GM21526 (cell line): Measurements from ENCODE around the gene ADGRV1.

Experiments
- ATAC-seq: cut with Tn5 transposase; IDR thresholded peaks from one replicate; pipeline ENCODE4 v1.9.1; 2021; ENCODE audit warnings: moderate library complexity; ENCODE audit not compliant: unreplicated experiment, low FRiP score

Gene ADGRV1

DNA sequence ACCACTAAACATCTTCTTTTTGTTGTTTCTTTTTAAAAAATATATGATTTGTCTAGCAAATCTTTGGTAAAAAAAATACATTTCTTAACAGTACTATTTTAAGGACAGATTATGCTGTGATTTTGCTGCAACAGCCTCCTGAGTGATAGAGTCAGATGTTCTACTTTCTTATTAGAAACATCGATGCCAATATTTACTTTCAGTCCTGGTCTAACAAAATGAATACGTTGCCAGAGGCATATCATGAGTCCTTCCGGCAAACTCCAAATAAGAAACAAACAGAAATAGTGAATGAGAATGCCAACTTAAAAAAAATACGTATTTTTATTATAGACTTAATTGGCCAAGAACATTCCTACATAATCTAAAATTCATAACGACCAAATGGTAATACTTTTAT is 371.5 kb downstream of the ADGRV1 start:
- ATAC-seq, result no peak

- ATAC-seq, result no peak
These were observed 372.3 kb downstream of the ADGRV1 start for GRCh38 chr5:90930756-90931431.

GRCh38 chr5:90932052-90932699 is 373.6 kb downstream of the ADGRV1 start:
- ATAC-seq, result no peak

DNA sequence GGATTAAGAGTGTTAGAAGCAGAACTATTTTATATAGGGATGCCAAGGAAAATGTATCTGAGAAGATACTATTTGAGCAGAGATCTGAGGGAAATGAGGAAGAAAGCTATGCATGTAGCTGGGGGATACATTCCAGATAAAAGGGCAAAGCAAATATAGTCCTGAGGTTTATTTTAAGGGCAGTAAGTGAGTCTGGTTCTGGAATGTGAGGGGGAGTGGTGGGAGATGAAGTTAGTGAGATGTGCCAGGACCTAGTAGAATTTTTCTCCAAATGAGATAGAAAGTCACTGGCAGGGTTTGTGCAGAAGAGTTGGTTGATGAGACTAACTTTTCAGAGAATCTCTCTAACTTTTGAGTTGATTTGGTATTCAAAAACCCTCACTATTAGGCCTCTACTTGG is 374.7 kb downstream of the ADGRV1 start:
- no peak for ATAC-seq

- ATAC-seq, result no peak
These were observed 375.6 kb downstream of the ADGRV1 start for GRCh38 chr5:90934091-90934719.

DNA sequence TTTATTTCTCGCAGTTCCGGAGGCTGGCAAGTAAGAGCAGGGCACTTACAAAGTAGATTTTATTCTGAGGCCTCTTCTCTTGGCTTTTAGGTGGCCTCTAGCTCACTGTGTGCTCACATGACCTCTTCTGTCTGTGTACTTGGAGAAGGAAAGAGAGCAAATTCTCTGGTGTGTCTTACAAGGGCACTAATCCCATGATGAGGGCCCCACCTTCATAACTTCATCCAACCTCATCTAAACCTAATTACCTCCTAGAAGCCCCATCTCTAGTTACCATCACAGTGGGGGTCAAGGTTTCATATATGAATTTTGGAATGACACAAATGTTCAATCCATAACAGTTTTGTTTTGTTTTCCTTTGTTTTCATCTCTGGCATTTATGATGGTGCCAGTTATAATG is 376.1 kb downstream of the ADGRV1 start:
- ATAC-seq, result no peak

- no peak for ATAC-seq
These were observed 380.6 kb downstream of the ADGRV1 start for GRCh38 chr5:90939211-90939610.

- ATAC-seq, result peak; percentile 99
These were observed 381.8 kb downstream of the ADGRV1 start for GRCh38 chr5:90940227-90940995.

- ATAC-seq, result no peak
These were observed 382.6 kb downstream of the ADGRV1 start for GRCh38 chr5:90941002-90941720.

- ATAC-seq, result no peak
These were observed 385.5 kb downstream of the ADGRV1 start for GRCh38 chr5:90944116-90944515.

- no peak for ATAC-seq
These were observed 389.1 kb downstream of the ADGRV1 start for GRCh38 chr5:90947667-90948066.

DNA sequence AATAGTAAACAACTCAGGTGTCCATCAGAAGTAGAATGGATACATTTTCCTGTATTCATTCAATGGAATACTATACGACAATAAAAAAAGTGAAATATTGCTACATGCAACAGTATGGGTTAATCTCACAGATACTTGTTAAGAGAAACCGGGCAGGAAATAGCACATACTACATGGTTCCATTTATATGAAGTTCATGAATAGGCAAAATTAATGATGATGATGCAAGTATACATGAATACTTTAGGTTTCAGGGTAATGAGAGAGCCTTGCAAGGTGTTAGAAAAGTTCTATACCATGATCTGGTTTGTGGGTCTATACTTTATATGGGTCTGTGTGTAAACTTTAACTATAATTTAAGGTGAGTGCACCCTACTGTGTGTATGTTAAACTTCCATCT is 390.4 kb downstream of the ADGRV1 start:
- ATAC-seq, result no peak

DNA sequence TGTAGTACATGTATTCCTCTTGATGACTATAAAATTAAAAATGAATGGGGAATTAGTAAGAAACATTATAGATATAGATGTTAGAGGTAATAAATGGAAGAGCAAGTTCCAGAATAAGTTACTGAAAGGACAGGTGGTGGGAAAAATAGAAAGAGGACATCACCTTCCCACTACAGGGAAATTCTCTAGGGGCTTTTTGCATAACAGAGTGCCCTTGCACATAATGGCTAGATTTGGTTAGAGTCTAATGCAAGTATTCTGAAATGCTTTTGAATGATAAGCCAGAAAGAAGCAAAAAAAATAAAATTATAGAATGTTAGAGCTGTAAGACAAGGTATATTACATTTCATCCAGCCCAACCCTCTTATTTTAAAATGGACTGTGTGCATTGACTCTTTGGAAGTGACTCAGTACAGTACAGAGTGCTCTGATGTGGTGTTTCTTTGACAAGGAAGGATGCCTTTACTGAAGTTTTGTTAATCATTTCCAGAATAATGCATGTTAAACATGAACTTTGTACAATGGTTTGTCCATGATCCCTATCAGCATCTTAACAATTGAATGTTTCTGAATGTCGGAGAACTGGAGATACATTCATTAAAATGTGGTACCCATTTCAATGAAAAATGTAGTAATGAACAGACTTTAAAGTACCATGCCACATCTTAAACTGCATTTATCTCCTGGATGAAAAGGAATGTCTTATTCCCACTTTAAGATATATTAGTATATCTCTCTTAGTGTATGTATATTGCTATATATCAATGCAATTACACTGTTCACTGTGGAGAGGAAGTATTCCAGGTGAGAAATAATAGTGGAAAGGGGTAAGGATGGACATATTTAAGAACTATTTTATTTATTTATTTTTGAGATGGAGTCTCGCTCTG is 391.1 kb downstream of the ADGRV1 start:
- ATAC-seq, result no peak

DNA sequence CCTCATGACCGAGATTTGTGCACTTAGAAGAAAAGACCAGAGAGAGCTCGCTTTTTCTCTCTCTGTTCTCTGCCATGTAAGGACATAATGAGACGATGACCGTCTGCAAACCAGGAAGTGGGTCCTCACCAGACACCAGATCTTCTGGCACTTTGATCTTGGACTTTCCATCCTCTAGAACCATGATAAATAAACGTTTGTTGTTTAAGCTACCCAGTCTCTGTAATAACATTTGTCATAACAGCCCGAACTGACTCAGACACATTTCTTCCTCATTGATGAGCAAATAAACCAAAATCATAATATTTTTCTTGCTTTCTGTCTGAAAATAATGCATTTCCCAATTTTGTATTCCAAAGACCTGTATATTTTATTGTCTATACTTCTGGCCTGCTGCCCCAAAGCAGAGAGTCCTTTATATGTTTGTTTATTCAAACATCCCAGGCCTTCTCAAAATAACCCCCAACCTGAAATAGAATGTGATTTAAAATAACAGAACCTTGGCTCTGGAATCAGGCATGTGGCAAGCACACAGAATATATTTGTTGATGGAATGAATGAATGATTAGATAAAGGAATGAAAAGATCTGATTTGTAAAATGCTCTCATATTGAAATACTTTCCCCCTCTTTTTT is 396.5 kb downstream of the ADGRV1 start:
- ATAC-seq, result no peak

- ATAC-seq, result no peak
These were observed 398.0 kb downstream of the ADGRV1 start for GRCh38 chr5:90956511-90957097.

DNA sequence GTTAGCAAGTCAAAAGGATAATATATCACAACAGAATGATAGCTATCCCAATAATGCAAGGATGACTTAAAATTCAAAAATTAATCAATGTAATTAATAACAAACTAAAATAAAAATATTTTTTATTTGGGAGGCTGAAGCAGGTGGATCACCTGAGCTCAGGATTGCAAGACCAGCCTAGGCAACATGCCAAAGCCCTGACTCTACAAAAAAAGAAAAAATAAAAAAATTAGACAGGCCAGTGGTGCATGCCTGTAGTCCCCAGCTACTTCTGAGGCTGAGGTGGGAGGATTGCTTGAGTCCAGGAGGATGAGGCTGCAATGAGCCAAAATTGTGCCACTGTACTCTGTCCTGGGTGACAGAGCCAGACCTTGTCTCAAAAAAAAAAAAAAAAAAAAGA is 399.3 kb downstream of the ADGRV1 start:
- no peak for ATAC-seq

- no peak for ATAC-seq
These were observed 400.7 kb downstream of the ADGRV1 start for GRCh38 chr5:90959262-90959661.

- no peak for ATAC-seq
These were observed 403.9 kb downstream of the ADGRV1 start for GRCh38 chr5:90962481-90962880.
